PC-9 (cell line): Measurements from ENCODE around the gene ERC1.

Source experiments
- CTCF ChIP-seq: fragments of 200-600 bp; sonication (generic); conservative IDR thresholded peaks from 2 replicates; pipeline ENCODE4 v1.6.1; 2017; ENCODE audit warnings: mixed run types, antibody characterized with exemption, mild to moderate bottlenecking, moderate library complexity
- EZH2 ChIP-seq: fragments of 200-600 bp; sonication (generic); IDR thresholded peaks from 2 replicates; pipeline ENCODE4 v1.8.0; 2017; ENCODE audit warnings: antibody characterized with exemption, low read depth

- no peak for TF ChIP-seq CTCF
- no peak for TF ChIP-seq EZH2
Measured at GRCh38 chr12:1401891-1402290, 410.9 kb downstream of the ERC1 start.
